Measurements from ENCODE around the gene TAP1.

Gene TAP1

DNA sequence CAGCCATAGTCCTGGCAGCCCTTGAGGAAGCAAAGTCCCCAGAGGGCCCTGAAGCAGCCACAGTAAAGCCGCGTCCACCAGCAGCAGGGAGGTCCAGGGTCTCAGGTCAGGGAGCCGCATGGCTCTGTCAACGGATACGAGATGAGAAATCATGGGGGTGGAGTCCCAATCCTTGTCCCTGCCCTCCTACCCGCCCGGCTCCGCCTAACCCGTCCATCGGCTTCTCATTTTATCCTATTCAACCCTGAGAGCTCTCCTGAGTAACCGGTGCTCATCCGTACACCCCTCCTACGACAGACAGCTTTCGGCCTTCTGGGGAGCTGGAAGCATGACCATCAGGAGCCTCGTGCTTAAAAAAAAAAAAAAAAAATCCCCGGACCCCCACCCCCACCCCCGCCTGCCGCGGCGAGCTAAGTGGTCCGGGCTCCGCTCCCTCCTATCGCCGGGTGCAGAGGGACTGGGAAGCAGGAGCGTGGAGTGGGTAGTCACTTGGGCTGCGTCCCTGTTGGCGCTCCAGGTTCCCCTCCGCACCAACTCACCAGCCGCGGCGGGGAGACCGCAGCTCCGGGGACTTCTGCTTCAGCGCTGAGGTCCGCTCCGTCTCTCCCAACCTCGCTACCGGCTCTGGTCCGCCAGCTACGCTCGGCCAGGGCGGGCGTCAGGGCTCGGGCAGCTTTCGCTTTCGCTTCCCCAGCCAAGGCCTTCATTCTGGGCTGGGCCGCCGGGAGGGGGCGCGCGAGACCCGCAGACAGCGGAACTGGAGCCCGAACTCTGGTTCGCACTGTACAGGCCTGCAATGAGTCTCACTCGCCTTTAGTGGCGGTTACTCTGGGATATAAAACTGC, 15.2 kb downstream of the TAP1 start, which contains the start of gene TAP2 (continued):
- TF ChIP-seq GLIS1 (tag by site-specific recombination; IDR thresholded peaks at IDR 0.05): no peak; the same call in 1 of the 2 replicates
- TF ChIP-seq ZBTB20 (tag by site-specific recombination; IDR thresholded peaks at IDR 0.05): peak; percentile 59; the same call in 1 of the 2 replicates
- no peak for TF ChIP-seq ZNF266 (tag by site-specific recombination; IDR thresholded peaks at IDR 0.05; ENCODE audit: low read depth)
- TF ChIP-seq BCL11A (tag by site-specific recombination; IDR thresholded peaks at IDR 0.05; ENCODE audit: low read depth): no peak
- TF ChIP-seq, protein P1, sequence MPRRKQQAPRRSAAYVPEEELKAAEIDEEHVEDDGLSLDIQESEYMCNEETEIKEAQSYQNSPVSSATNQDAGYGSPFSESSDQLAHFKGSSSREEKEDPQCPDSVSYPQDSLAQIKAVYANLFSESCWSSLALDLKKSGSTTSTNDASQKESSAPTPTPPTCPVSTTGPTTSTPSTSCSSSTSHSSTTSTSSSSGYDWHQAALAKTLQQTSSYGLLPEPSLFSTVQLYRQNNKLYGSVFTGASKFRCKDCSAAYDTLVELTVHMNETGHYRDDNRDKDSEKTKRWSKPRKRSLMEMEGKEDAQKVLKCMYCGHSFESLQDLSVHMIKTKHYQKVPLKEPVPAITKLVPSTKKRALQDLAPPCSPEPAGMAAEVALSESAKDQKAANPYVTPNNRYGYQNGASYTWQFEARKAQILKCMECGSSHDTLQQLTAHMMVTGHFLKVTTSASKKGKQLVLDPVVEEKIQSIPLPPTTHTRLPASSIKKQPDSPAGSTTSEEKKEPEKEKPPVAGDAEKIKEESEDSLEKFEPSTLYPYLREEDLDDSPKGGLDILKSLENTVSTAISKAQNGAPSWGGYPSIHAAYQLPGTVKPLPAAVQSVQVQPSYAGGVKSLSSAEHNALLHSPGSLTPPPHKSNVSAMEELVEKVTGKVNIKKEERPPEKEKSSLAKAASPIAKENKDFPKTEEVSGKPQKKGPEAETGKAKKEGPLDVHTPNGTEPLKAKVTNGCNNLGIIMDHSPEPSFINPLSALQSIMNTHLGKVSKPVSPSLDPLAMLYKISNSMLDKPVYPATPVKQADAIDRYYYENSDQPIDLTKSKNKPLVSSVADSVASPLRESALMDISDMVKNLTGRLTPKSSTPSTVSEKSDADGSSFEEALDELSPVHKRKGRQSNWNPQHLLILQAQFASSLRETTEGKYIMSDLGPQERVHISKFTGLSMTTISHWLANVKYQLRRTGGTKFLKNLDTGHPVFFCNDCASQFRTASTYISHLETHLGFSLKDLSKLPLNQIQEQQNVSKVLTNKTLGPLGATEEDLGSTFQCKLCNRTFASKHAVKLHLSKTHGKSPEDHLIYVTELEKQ (tag by site-specific recombination; IDR thresholded peaks at IDR 0.05; ENCODE audit: borderline replicate concordance): no peak
- no peak for TF ChIP-seq ZIC2 (tag by site-specific recombination; IDR thresholded peaks at IDR 0.05)
- TF ChIP-seq ZNF610 (tag by site-specific recombination; IDR thresholded peaks at IDR 0.05; ENCODE audit: borderline replicate concordance): no peak
- no peak for TF ChIP-seq MEIS1 (CRISPR knock-in tag; IDR thresholded peaks at IDR 0.05; ENCODE audit: borderline replicate concordance)
- TF ChIP-seq ZNF626 (tag by site-specific recombination; IDR thresholded peaks at IDR 0.05): no peak
- TF ChIP-seq, protein P2, sequence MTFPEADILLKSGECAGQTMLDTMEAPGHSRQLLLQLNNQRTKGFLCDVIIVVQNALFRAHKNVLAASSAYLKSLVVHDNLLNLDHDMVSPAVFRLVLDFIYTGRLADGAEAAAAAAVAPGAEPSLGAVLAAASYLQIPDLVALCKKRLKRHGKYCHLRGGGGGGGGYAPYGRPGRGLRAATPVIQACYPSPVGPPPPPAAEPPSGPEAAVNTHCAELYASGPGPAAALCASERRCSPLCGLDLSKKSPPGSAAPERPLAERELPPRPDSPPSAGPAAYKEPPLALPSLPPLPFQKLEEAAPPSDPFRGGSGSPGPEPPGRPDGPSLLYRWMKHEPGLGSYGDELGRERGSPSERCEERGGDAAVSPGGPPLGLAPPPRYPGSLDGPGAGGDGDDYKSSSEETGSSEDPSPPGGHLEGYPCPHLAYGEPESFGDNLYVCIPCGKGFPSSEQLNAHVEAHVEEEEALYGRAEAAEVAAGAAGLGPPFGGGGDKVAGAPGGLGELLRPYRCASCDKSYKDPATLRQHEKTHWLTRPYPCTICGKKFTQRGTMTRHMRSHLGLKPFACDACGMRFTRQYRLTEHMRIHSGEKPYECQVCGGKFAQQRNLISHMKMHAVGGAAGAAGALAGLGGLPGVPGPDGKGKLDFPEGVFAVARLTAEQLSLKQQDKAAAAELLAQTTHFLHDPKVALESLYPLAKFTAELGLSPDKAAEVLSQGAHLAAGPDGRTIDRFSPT (tag by site-specific recombination; IDR thresholded peaks at IDR 0.05): no peak
- 0 out of 2 replicates have a peak, but pooled peaks have one; percentile 16 for TF ChIP-seq ZNF843 (tag by site-specific recombination; IDR thresholded peaks at IDR 0.05)
- peak; percentile 85 for TF ChIP-seq ZNF335 (tag by site-specific recombination; conservative IDR thresholded peaks at IDR 0.05)
- no peak for TF ChIP-seq GLI2 (tag by site-specific recombination; IDR thresholded peaks at IDR 0.05; ENCODE audit: borderline replicate concordance, low read depth)
- no peak for TF ChIP-seq HOXA7 (CRISPR knock-in tag; IDR thresholded peaks at IDR 0.05; ENCODE audit: borderline replicate concordance)
- peak; percentile 75 for TF ChIP-seq ZEB2 (tag by site-specific recombination; IDR thresholded peaks at IDR 0.05)
- TF ChIP-seq SETDB1 (IDR thresholded peaks at IDR 0.05; ENCODE audit: insufficient read length, low read length): no peak
- no peak for TF ChIP-seq ZNF473 (tag by site-specific recombination; IDR thresholded peaks at IDR 0.05)
- TF ChIP-seq ZNF514 (tag by site-specific recombination; IDR thresholded peaks at IDR 0.05): no peak
- 0 out of 2 replicates have a peak, but pooled peaks have one; percentile 30 for TF ChIP-seq ZFP3 (tag by site-specific recombination; IDR thresholded peaks at IDR 0.05; ENCODE audit: low read depth)
- no peak for TF ChIP-seq ZNF274 (IDR thresholded peaks at IDR 0.05; ENCODE audit: low read length)
- no peak for TF ChIP-seq ZNF274 (tag by site-specific recombination; IDR thresholded peaks at IDR 0.05; ENCODE audit: borderline replicate concordance)
- TF ChIP-seq ZNF24 (tag by site-specific recombination; IDR thresholded peaks at IDR 0.05): no peak; the same call in 1 of the 2 replicates
- no peak for TF ChIP-seq SCRT2 (tag by site-specific recombination; IDR thresholded peaks at IDR 0.05)
- no peak for TF ChIP-seq ZNF426 (tag by site-specific recombination; IDR thresholded peaks at IDR 0.05)
- TF ChIP-seq, protein P3, sequence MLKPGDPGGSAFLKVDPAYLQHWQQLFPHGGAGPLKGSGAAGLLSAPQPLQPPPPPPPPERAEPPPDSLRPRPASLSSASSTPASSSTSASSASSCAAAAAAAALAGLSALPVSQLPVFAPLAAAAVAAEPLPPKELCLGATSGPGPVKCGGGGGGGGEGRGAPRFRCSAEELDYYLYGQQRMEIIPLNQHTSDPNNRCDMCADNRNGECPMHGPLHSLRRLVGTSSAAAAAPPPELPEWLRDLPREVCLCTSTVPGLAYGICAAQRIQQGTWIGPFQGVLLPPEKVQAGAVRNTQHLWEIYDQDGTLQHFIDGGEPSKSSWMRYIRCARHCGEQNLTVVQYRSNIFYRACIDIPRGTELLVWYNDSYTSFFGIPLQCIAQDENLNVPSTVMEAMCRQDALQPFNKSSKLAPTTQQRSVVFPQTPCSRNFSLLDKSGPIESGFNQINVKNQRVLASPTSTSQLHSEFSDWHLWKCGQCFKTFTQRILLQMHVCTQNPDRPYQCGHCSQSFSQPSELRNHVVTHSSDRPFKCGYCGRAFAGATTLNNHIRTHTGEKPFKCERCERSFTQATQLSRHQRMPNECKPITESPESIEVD (tag by site-specific recombination; IDR thresholded peaks at IDR 0.05): no peak
- TF ChIP-seq ZNF175 (tag by site-specific recombination; IDR thresholded peaks at IDR 0.05): no peak
- no peak for TF ChIP-seq ZNF10 (tag by site-specific recombination; IDR thresholded peaks at IDR 0.05)
- TF ChIP-seq, protein P4, sequence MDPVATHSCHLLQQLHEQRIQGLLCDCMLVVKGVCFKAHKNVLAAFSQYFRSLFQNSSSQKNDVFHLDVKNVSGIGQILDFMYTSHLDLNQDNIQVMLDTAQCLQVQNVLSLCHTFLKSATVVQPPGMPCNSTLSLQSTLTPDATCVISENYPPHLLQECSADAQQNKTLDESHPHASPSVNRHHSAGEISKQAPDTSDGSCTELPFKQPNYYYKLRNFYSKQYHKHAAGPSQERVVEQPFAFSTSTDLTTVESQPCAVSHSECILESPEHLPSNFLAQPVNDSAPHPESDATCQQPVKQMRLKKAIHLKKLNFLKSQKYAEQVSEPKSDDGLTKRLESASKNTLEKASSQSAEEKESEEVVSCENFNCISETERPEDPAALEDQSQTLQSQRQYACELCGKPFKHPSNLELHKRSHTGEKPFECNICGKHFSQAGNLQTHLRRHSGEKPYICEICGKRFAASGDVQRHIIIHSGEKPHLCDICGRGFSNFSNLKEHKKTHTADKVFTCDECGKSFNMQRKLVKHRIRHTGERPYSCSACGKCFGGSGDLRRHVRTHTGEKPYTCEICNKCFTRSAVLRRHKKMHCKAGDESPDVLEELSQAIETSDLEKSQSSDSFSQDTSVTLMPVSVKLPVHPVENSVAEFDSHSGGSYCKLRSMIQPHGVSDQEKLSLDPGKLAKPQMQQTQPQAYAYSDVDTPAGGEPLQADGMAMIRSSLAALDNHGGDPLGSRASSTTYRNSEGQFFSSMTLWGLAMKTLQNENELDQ (tag by site-specific recombination; IDR thresholded peaks at IDR 0.05; ENCODE audit: low read depth): no peak
- no peak for TF ChIP-seq HOXC10 (CRISPR knock-in tag; IDR thresholded peaks at IDR 0.05)
- TF ChIP-seq ZNF248 (tag by site-specific recombination; IDR thresholded peaks at IDR 0.05): no peak
- TF ChIP-seq ZNF394 (tag by site-specific recombination; IDR thresholded peaks at IDR 0.05; ENCODE audit: borderline replicate concordance): peak; percentile 59; the same call in 1 of the 2 replicates
